ENCODE data around the gene BRPF1. TPM values are rescaled to one million over a fixed set of nuclear protein-coding genes. Genes with fewer than 3 reads are reported as not detected.

The BRPF1 gene
- total and polyA plus RNA-seq, 4 donors = 2.0 to 11.2 (median 6.5) TPM

- 95% methylated on average over 7 of the region's 7 CpGs for WGBS
Observed at GRCh38 chr3:9695746-9696145, 35.8 kb upstream of the BRPF1 start.

More at GRCh38 chr3:9695746-9696145, 35.8 kb upstream of the BRPF1 start:
- Histone ChIP-seq H3K27me3 (ENCODE audit: control insufficient read depth in 4 of 4, insufficient read depth in 4 of 4, low read length in 3 of 4) (no peaks in the 10 kb centered on the region), H3K27ac (ENCODE audit: low read depth in 1 of 2, low read length in 2 of 2) (no peak overlapping the region), H3K9ac (ENCODE audit: low read depth in 1 of 2, low read length in 2 of 2) (no peak overlapping the region), H3K9me3 (ENCODE audit: control insufficient read depth in 4 of 4, low read length in 3 of 4) (no peaks in the 10 kb centered on the region), H3K4me1 (ENCODE audit: control insufficient read depth in 4 of 4, insufficient read depth in 4 of 4, low read length in 3 of 4) (no peaks in the 10 kb centered on the region), H3K36me3 (ENCODE audit: control insufficient read depth in 4 of 4, insufficient read depth in 3 of 4, low read depth in 1 of 4, low read length in 3 of 4) (peaks cover 11 to 88% (median 54%) of the 10 kb centered on the region in 4 donors), H3K4me3 (ENCODE audit: low read depth in 1 of 3, low read length in 3 of 3) (no peak overlapping the region)
- TF ChIP-seq JUND (IDR thresholded peaks at IDR 0.05) = no peak
- no peak for TF ChIP-seq YY1 (IDR thresholded peaks at IDR 0.05)
- no peak for TF ChIP-seq TAF1 (conservative IDR thresholded peaks at IDR 0.05)
- no peak for TF ChIP-seq ZBTB33 (IDR thresholded peaks at IDR 0.05)
- no peak for TF ChIP-seq HNF4G (IDR thresholded peaks at IDR 0.05)
- no peak for TF ChIP-seq GABPA (IDR thresholded peaks at IDR 0.05 in 1 of 2, conservative IDR thresholded peaks at IDR 0.05 in 1 of 2)
- no peak for TF ChIP-seq MAX (IDR thresholded peaks at IDR 0.05)
- no peak for TF ChIP-seq NR2F2 (IDR thresholded peaks at IDR 0.05)
- TF ChIP-seq REST (IDR thresholded peaks at IDR 0.05) = no peak
- TF ChIP-seq ATF3 (IDR thresholded peaks at IDR 0.05) = no peak
- no peak for TF ChIP-seq EGR1 (IDR thresholded peaks at IDR 0.05; ENCODE audit: low read depth in 2 of 2)
- no peak for TF ChIP-seq SP1 (IDR thresholded peaks at IDR 0.05)
- TF ChIP-seq CTCF (IDR thresholded peaks at IDR 0.05; ENCODE audit: low read depth, low read length, missing input control) = no peak
- no peak for TF ChIP-seq RXRA (IDR thresholded peaks at IDR 0.05)
- no peak for TF ChIP-seq HNF4A (conservative IDR thresholded peaks at IDR 0.05)
- TF ChIP-seq FOXA2 (IDR thresholded peaks at IDR 0.05) = no peak
- no peak for TF ChIP-seq RAD21 (IDR thresholded peaks at IDR 0.05)
- no peak for DNase-seq (ENCODE audit: low spot score)
